GM12874 (cell line): ENCODE data around the gene MAS1L.

Experiments used
- TF ChIP-seq, protein P1 (sequence below): IDR thresholded peaks from 2 replicates; pipeline ENCODE4 v1.5.1; 2011; ENCODE audit warnings: low read depth, mild to moderate bottlenecking, control low read depth, low read length, moderate library complexity; ENCODE audit not compliant: insufficient read depth

MAS1L gene

DNA sequence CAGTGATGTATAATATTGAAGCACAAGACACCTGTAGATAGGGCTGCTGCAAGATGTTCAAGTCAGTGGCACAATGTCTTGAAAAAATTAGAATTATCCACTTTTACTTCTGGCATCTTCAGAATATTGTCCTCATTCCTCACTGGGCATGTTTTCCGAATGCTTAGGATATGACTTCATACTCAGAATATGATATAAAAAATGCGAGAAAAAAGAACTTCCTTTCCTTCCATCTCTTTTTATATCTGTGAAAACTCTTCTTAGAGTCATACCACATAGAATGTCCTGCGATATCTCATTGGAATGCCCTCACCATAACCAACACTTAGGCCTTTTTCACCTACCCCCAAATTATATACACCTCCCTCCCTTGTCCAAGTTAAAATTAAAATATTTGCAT, 4.6 kb downstream of the MAS1L start:
- TF ChIP-seq, protein P1, sequence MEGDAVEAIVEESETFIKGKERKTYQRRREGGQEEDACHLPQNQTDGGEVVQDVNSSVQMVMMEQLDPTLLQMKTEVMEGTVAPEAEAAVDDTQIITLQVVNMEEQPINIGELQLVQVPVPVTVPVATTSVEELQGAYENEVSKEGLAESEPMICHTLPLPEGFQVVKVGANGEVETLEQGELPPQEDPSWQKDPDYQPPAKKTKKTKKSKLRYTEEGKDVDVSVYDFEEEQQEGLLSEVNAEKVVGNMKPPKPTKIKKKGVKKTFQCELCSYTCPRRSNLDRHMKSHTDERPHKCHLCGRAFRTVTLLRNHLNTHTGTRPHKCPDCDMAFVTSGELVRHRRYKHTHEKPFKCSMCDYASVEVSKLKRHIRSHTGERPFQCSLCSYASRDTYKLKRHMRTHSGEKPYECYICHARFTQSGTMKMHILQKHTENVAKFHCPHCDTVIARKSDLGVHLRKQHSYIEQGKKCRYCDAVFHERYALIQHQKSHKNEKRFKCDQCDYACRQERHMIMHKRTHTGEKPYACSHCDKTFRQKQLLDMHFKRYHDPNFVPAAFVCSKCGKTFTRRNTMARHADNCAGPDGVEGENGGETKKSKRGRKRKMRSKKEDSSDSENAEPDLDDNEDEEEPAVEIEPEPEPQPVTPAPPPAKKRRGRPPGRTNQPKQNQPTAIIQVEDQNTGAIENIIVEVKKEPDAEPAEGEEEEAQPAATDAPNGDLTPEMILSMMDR: no peak

DNA sequence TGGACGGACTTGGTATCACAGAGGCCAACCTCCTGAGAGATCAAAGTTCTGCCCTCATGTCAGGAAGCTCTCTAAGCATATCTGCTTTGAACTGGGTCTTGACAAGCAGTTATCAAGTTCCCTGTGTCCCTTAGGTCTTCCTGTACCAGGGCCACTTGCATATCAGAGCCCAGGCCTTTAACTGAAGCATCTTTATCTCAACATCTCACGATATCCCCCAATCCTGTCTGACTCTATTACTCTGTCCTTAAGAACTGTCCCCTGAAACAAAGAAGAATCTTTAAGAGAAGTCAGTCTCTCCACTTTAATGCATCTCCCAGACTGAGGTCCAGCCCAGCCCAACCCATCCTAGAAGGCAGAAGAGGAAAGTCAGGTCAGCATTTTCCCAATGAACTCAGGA, 8.2 kb downstream of the MAS1L start:
- TF ChIP-seq, protein P1: no peak

DNA sequence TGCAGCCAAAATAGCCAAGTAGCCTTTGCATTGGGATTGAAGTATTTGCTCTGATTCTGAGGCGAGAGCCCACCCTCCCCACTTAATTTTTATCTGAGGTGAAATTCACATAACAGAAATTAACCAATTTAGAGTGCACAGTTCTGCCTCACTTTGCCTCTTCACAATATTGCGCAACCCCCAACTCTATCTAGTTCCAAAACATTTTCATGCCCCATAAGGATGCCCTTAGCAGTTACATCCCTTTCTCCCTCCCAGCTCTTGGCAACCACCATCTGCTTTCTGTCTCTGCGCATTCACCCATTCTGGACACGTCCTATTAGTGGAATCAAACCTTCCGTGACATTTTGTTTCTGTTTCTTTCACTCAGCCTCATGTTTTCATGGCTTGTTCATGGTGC, 9.0 kb downstream of the MAS1L start:
- TF ChIP-seq, protein P1: no peak

DNA sequence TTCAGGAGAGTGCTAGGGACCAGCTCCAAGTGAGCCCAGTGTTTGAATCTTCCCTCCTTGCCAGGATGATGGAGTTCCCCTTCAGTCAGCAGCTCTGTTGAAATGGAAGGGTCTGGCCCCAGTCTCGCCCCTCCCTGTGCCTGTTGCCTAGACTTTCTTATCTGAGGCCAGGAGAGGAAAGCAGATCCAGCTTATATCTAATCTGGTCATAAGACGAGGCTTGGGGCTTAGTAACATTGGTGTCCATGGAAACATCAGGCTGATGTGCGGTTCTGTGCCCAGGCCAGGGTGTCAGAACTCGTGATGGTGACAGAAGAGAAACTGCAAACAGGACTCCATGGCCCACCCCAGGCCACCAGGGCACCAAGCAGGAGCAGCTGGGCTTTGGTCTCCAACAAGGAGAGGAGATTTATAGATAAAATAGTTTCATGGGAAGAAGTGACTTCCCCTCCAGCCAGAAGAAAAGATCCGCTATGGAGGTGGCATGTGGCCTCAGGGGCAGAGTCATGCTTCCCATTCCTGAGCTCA, 9.8 kb downstream of the MAS1L start:
- TF ChIP-seq, protein P1: no peak

DNA sequence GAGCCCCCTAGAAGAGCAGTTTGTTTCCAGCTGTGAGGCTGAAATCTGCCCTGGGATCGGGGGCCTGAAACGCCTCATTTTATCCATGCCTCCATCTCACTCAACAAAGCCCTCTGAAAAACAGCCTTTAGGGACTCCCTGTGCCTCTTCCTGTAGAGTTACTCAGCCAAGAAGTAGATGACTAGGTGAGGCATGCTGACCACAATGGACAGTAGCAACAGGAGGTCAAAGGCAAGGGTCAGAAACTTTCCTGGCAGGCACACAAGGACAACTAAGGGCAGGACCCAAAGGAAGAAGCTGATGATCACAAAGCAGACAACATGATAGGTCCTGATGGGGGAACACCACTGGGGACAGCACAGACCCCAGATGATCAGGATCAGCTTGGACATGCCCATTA, 12.8 kb downstream of the MAS1L start:
- TF ChIP-seq, protein P1: no peak

DNA sequence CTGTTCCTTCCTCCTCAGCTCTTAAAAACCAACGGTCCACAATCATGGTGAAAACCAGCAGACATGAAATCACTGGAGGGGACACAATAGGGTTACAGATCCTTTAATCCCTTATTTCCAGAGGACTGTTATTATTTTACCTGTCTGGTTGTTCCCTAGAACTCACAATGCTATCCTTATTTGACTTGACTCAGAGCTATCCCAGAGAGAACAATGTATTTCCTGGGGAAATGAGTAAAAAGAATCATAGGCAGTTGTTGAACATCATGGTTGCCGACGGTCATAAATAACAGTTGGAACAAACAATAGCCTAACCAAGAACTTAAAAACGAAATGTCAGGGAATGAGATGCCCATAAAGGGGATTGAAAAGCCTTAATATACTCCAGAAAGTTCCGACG, 21.5 kb downstream of the MAS1L start:
- TF ChIP-seq, protein P1: no peak

DNA sequence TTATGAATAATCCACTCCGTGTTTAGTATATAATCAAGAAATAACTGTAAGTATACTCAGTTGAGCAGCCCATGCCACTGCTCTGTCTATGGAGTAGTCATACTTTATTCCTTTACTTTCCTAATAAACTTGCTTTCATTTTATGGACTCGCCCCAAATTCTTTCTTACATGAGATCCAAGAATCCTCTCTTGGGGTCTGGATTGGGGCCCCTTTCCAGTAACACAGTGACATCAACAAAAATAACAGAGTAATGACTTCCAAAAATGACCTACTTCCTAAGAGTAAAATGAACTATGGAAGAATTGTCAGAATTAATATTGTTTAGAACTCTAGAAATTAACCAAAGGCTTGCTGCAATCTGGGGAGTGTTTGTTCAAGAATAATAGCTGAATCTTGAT, 22.0 kb downstream of the MAS1L start:
- TF ChIP-seq, protein P1: no peak
